GM21825 (cell line): ENCODE results near the gene ASB17.
"Not testable (repeated sequence)": the region's sequence is repeated elsewhere in the genome, so short reads cannot be mapped to it uniquely, and the experiment has no call there.

Experiments used
- ATAC-seq: cut with Tn5 transposase; IDR thresholded peaks from one replicate; pipeline ENCODE4 v1.9.1; 2021; ENCODE audit warnings: mild to moderate bottlenecking, moderate library complexity; ENCODE audit not compliant: unreplicated experiment

Gene ASB17

DNA sequence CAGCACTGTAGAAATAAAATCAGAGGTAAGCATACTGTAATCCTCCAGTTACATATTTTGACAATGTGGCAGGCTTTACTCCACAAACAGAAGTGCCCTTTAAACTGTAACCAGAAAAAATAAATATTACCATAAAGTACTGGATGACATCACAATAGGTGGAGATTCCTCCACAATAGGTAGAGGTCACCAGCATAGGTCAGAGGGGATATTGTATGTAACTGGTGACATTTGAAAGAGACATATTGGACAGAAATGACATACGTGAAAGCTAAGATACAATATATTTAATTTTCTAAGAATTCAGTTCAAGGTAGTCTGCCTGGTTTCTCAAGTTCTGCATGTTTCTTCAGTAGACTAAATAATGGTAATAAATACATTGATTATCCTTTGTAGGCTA lies at the start of gene ASB17:
TSS of gene ASB17 (minus strand) at position 101 of the 400 bp plus-strand sequence. CDS start 113 bp downstream, outside the sequence.
- no peak for ATAC-seq

DNA sequence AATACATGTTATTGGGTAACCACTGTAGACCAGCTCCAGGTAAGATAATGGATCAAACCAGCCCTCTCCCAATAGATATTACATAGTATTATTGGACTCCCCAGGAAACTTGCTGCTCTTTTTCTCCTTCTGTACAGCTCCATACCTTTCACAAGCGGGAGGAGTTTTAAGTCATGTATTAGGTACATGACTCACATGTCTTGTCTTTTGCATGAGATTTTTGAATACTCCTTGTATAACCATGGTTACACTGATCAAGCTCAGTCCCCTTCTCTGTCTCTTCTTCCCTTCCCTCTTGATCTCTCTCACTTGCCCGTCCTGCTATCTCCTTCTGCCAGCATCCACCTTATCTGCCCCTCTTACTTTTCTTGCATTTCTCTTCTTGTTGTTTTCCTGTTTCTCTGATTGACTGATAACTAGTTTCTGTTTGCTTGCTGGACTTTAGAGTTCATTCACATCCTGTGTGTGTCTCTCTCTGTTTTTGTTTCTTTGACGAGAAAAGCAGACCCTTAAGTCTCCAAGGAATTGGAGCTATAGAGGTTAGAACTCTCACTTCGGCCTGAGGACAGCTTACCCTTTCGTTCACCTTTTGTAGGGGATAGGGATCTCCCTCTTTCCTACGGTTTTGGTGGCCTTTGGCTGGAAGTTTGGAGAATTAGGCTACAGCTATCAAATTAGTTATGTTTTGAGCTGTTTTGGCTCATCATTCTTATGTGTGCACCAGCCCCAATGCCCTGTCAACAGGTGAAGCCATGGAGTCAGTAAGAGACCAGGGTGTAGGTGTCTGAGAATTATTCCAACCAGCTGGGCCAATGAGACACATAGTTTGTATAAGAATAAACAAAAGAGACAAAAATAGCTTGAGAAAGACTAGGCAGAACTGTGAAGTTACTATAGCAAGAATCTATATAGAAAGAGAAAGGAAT lies 49.0 kb upstream of the ASB17 start:
- peak; percentile 53 for ATAC-seq

DNA sequence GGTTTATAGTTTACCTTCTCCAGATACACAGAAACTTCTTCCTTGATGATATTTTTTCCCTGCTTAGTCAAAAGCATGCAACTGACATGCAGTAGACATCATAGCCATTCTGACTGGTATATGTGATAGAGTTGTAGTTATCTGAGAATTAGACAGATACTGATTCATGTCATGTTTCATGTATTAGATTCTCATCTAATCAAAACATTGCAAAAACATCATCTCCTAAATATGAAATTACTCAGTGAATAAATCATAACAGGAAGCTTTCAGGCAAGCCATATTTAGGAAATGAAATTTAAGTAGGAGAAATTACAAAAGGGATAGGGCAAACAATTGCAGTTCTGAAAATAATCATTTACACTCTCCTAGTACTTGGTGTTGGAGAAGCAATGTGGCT lies 38.4 kb upstream of the ASB17 start:
- ATAC-seq, result no peak

GRCh38 chr1:75969550-75969949 lies 37.3 kb upstream of the ASB17 start:
- ATAC-seq, result no peak

DNA sequence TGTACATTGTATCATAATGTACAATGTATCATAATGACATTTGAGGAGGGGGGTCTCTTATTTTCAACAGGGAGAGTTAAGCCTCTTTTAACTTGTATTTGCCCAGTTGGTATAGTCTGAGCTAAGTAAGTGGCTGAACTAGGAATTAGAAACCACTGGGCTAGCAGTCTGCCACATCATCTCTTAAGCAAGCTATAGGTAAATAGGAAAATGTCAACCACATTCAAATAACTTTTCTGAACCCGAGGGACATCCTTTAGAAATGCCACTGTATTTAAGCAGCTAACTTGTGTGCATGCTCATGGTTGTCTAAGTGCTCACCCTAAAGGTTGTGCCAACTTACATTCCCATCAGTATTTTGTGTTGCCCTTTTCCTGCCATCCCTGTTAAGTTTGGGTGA lies 35.5 kb upstream of the ASB17 start:
- ATAC-seq, result no peak

DNA sequence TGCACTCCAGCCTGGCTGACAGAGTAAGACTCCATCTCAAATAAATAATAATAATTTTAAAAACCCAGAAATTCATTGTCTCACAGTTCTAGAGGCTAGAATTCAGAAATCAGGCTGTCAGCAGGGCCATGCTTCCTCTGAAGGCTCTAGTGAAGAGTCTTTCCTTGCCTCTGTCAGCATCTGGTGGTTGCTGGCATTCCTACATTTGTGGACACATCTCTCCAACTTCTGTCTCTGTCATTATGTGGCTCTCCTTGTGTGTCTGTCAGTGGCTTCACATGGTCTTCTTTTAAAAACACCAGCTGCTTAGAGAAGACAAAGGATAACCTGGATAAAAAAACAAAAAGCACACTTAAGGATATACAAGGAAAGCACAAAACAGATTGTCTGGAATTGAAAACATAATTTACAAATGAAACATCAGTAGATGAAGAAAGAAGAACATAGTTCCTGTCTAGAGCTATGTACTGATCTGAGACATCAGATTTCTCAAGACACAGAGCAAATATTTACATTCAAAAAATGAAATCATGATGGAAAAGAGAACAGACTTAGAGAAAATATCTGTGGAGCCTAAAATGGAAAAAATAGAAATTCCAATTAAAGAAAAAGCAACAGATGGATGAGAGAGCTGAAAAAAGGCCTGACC lies 32.7 kb upstream of the ASB17 start:
- ATAC-seq, result no peak

DNA sequence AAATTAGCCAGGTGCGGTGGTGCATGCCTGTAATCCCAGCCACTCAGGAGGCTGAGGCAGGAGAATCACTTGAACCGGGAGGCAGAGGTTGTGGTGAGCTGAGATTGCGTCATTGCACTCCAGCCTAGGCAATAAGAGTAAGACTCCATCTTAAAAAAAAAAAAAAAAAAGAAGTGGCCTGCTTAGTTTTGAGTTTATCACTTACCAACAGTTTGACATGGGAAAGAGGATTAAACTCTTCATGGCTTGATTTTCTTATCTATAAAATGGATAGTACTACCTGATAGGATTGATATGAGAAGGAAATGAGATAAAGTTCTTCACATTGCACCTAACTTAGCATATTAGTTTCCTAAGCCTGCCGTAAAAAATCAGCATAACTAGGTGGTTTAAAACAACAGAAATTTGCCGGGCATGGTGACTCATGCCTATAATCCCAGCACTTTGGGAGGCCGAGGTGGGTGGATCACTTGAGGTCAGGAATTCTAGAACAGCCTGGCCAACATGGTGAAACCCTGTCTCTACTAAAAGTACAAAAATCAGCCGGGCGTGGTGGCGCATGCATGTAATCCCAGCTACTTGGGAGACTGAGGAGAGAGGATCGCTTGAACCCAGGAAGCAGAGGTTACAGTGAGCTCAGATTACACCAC lies 32.0 kb upstream of the ASB17 start:
- ATAC-seq, result not testable (repeated sequence)

- no peak for ATAC-seq
These were observed 22.4 kb upstream of the ASB17 start for GRCh38 chr1:75954586-75954985.

GRCh38 chr1:75953461-75953860 lies 21.3 kb upstream of the ASB17 start:
- no peak for ATAC-seq

DNA sequence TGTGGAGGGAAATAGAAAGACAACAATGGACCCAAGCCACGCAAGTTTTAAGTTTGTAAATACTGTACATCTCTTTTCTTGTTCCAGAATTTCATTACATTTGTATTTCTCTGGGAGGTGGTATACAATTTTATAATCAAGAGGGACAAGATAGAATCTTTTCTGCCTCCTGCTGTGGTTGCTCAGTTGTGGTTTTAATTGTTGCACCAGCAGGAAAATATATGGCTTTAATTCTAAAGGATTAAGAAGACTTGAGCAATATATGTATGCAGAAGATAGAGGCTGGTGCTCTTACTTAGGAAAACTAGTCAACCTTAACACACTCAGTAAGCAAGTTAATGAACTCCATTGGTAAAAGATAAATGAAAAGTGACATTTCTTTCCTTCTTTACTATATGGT lies 19.8 kb upstream of the ASB17 start:
- ATAC-seq, result no peak

- no peak for ATAC-seq
These were observed 18.0 kb upstream of the ASB17 start for GRCh38 chr1:75950176-75950575.

DNA sequence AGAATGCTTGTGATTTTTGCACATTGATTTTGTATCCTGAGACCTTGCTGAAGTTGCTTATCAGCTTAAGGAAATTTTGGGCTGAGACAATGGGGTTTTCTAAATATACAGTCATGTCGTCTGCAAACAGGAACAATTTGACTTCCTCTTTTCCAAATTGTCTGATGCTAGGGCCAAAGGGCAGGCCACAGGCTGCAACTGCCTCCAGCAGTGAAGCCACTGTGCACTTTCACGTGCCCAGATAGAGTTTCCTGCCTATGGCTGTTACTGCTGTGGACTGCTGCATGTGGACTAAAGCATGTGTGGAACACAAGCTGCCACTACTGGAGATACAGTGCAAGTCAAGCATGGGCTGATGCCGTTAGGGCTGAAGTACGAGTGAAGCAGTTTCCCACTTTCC lies 10.8 kb upstream of the ASB17 start:
- not testable (repeated sequence) for ATAC-seq

GRCh38 chr1:75937034-75937433 lies 4.8 kb upstream of the ASB17 start:
- ATAC-seq, result no peak

- ATAC-seq, result no peak
These were observed 9.5 kb downstream of the ASB17 start for GRCh38 chr1:75922698-75923097.

DNA sequence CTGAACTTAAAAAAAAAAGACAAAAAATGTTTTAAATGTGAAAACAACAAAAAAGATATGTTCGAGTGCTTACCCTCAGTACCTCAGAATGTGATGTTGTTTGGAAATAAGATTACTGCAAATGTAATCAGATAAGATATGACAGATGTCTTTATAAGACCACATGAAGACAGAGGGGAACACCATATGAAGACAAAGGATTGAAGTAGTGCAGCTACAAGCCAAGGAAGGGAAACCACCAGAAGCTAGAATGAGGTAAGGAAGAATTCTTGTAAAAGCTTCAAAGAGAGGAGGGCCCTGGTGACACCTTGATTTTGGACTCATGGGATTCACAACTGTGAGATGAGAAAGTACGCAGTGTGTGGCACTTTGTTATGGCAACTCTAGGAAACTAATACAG lies 15.4 kb downstream of the ASB17 start:
- no peak for ATAC-seq

GRCh38 chr1:75908717-75909152 lies 23.5 kb downstream of the ASB17 start:
- peak; percentile 79 for ATAC-seq

DNA sequence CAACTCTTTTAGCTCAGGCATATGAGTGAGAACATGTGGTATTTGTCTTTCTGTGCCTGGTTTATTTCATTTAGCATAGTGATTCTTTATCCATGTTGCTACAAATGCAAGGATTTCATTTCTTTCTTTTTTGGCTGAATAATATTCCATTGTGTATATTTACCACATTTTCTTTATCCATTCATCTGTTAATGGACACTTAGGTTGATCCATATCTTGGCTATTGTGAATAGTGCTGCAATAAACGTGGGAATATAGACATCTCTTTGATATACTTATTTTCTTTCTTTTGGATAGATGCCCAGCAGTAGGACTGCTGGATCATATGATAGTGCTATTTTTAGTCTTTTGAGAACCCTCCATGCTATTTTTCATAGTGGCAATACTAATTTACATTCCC lies 30.8 kb downstream of the ASB17 start:
- no peak for ATAC-seq

DNA sequence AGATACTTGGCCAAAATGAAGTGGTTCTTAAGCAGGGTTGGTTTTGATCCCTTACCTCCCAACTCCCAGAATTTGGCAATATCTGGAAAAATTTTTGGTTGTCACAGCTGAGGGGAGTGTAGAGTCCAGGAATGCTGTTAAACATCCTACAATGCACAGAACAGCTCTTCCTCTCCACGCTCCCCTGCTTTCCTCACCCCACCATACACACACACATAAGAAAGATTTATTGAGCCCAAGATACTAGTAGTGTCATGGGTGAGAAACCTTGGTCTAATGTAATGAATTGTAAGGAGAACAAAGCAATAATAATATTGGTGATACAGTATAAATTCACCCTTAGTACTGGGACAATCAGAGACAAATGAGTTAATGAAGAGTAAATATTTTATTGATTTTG lies 47.8 kb downstream of the ASB17 start:
- ATAC-seq, result no peak

DNA sequence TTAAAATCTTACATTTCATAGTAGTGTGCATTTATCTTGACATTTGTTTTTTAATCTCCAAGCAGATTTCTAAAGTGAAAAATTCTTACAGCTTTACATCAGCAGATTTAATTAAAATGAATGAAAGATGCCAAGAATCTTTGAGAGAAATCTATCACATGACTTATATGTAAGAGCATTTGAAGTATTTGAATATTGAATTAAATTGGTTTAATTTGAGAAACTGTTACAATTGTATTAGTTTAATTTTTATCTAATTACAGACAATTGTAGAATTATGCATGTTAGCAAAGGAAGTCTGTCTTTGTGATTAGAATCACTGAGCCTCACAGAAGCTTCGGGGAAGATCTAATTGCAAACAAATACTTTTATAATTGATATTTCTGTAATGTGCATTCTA lies 52.2 kb downstream of the ASB17 start:
- no peak for ATAC-seq

GRCh38 chr1:75870951-75871350 lies 61.3 kb downstream of the ASB17 start:
- ATAC-seq, result no peak
